AG04450 (cell line): ENCODE results near the gene ABCB10. TPM values are rescaled to one million over a fixed set of nuclear protein-coding genes. Genes with fewer than 3 reads are reported as not detected.

Experiments
- CTCF ChIA-PET: fragments of 300-600, 350-600 bp; formaldehyde crosslinking; extraction: SDS; loops from one replicate; lab custom pipeline; 2022; ENCODE audit warnings: antibody characterized with exemption, inconsistent platforms; lab: Charles Lee
- POLR2A ChIA-PET: fragments of 350-600 bp; formaldehyde crosslinking; extraction: SDS; loops from one replicate; lab custom pipeline; 2021; ENCODE audit warnings: antibody characterized with exemption, inconsistent platforms; lab: Yijun Ruan, JAX
- DNase-seq: peaks from one replicate; pipeline ENCODE4 v3.0.0-alpha.2; 2011; ENCODE audit warnings: low read depth, low spot score
- H3K27ac ChIP-seq: one replicate; pipeline ENCODE4 v1.5.1; 2012; ENCODE audit warnings: low read depth, low read length, control low read depth
- H3K27me3 ChIP-seq: one replicate; pipeline ENCODE4 v1.6.0; 2012; ENCODE audit warnings: low read length; ENCODE audit not compliant: control insufficient read depth, insufficient read depth
- H3K4me3 ChIP-seq: 2 replicates; pipeline ENCODE4 v1.5.1; 2011; ENCODE audit warnings: mild to moderate bottlenecking, low read depth, low read length, control low read depth
- H3K9me3 ChIP-seq: 2 replicates; pipeline ENCODE4 v1.5.1; 2012; ENCODE audit warnings: low read length; ENCODE audit not compliant: control insufficient read depth, insufficient read depth
- polyA plus RNA-seq: library from polyadenylated mRNA; depleted of rRNA; stranded (reverse); fragments of >200 nt; gene quantifications from 2 replicates; pipeline ENCODE4 v1.2.3, GENCODE V29; 2011
- TF ChIP-seq, protein P1 (sequence below): IDR thresholded peaks from 2 replicates; pipeline ENCODE4 v1.5.1; 2011; ENCODE audit warnings: low read depth, low read length, control low read depth, inconsistent platforms

ABCB10 gene
- polyA plus RNA-seq, 1 experiment: 10.3 TPM

GRCh38 chr1:229550812-229551567 lies 7.5 kb downstream of the ABCB10 start:
- Histone ChIP-seq H3K27ac (no peak overlapping the region), H3K9me3 (no peaks in the 10 kb centered on the region), H3K4me3 (no peak overlapping the region), H3K27me3 (no peaks in the 10 kb centered on the region)
- POLR2A ChIA-PET: no interaction called here
- DNase-seq: no peak
- CTCF ChIA-PET: interaction anchor here (0.6 kb wide), 1 partner anchor 73 kb away, joined by 3 read pairs; no protein-coding TSS in a partner anchor
- TF ChIP-seq, protein P1, sequence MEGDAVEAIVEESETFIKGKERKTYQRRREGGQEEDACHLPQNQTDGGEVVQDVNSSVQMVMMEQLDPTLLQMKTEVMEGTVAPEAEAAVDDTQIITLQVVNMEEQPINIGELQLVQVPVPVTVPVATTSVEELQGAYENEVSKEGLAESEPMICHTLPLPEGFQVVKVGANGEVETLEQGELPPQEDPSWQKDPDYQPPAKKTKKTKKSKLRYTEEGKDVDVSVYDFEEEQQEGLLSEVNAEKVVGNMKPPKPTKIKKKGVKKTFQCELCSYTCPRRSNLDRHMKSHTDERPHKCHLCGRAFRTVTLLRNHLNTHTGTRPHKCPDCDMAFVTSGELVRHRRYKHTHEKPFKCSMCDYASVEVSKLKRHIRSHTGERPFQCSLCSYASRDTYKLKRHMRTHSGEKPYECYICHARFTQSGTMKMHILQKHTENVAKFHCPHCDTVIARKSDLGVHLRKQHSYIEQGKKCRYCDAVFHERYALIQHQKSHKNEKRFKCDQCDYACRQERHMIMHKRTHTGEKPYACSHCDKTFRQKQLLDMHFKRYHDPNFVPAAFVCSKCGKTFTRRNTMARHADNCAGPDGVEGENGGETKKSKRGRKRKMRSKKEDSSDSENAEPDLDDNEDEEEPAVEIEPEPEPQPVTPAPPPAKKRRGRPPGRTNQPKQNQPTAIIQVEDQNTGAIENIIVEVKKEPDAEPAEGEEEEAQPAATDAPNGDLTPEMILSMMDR: no peak

- Histone ChIP-seq H3K27ac (no peak overlapping the region), H3K27me3 (no peaks in the 10 kb centered on the region), H3K9me3 (no peaks in the 10 kb centered on the region), H3K4me3 (no peak overlapping the region)
- TF ChIP-seq, protein P1: no peak
- POLR2A ChIA-PET: no interaction called here
- CTCF ChIA-PET: interaction anchor here (1.7 kb wide), 1 partner anchor 11 kb away, joined by 15 read pairs; the partner anchor contains the start of gene ABCB10
- DNase-seq: no peak
Measured at GRCh38 chr1:229547542-229547941, 11.0 kb downstream of the ABCB10 start.

DNA sequence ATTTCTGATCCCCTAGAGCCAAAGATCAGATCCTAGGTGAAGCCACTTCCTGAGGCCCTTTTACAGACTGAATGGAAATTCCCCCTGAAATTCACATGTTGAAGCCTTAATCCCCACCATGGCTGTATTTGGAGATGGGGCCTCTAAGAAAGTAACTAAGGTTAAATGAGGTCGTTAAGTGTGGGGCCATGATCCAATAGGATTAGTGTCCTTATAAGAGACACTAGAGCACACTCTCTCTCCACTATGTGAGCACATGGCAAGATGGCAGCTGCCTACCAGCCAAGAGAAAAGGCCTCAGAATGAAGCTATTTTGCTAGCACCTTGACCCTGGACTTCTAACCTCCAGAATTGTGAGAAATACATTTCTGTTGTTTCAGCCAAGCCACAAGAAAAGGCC lies 13.9 kb downstream of the ABCB10 start:
- no peak overlapping the region for H3K27ac ChIP-seq
- no peak for DNase-seq
- H3K4me3 ChIP-seq: no peak overlapping the region
- ChIA-PET CTCF (no interaction called here), POLR2A (no interaction called here)
- no peaks in the 10 kb centered on the region for H3K27me3 ChIP-seq
- no peaks in the 10 kb centered on the region for H3K9me3 ChIP-seq
- TF ChIP-seq, protein P1: no peak

GRCh38 chr1:229539863-229540506 lies 18.5 kb downstream of the ABCB10 start:
- H3K9me3 ChIP-seq: no peaks in the 10 kb centered on the region
- TF ChIP-seq, protein P1: no peak
- ChIA-PET CTCF (interaction anchor here (1.1 to 1.2 kb wide), 2 partner anchors 19 to 25 kb away, joined by 3 to 4 read pairs; partner anchors contain the start of gene ABCB10), POLR2A (no interaction called here)
- H3K4me3 ChIP-seq: no peak overlapping the region
- no peak for DNase-seq
- H3K27me3 ChIP-seq: no peaks in the 10 kb centered on the region
- H3K27ac ChIP-seq: no peak overlapping the region

DNA sequence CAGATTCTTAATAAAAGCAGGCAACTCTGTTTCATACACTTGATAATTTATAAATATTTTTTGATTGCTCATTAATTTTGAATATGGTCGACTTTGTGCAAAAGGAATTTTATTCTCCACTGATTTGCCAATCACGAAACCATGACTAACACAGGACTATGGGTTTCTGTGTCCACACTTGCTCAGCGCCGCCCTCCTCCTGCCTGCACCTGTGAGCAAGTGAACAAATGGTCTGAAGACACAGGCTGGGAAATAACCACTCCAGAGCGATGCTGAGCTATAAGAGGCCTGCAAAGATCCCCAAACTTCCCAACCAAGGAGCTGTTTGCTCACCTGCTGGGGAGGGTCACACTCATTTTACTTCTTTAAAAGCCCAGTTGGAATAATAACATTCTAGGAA lies 19.6 kb downstream of the ABCB10 start:
- CTCF ChIA-PET: interaction anchor here (1.1 to 1.2 kb wide), 2 partner anchors 20 to 24 kb away, joined by 3 to 4 read pairs; partner anchors contain the start of gene ABCB10
- Histone ChIP-seq H3K9me3 (no peaks in the 10 kb centered on the region), H3K27me3 (no peaks in the 10 kb centered on the region), H3K27ac (no peak overlapping the region), H3K4me3 (no peak overlapping the region)
- POLR2A ChIA-PET: no interaction called here
- DNase-seq: no peak
- TF ChIP-seq, protein P1: no peak
